AG10803 (cell line): Measurements from ENCODE around the gene DNAH9.

Experiments used
- DNase-seq: peaks from one replicate; pipeline ENCODE4 v3.0.0; 2010; ENCODE audit warnings: low read depth
- H3K4me3 ChIP-seq: 2 replicates; pipeline ENCODE4 v1.5.1; 2011; ENCODE audit warnings: mild to moderate bottlenecking, low read length, control low read depth
- CTCF ChIP-seq: conservative IDR thresholded peaks from 2 replicates; pipeline ENCODE4 v1.5.1; 2011; ENCODE audit warnings: mild to moderate bottlenecking, low read length, control low read depth, inconsistent platforms

DNAH9 gene

GRCh38 chr17:11719203-11719602, 120.9 kb downstream of the DNAH9 start:
- no peak for DNase-seq
- no peak for TF ChIP-seq CTCF
- H3K4me3 ChIP-seq: no peak overlapping the region

GRCh38 chr17:11719856-11720255, 121.6 kb downstream of the DNAH9 start:
- no peak for TF ChIP-seq CTCF
- no peak for DNase-seq
- H3K4me3 ChIP-seq: no peak overlapping the region

GRCh38 chr17:11720816-11721215, 122.5 kb downstream of the DNAH9 start:
- no peak overlapping the region for H3K4me3 ChIP-seq
- TF ChIP-seq CTCF: no peak
- DNase-seq: no peak

- H3K4me3 ChIP-seq: no peak overlapping the region
- no peak for TF ChIP-seq CTCF
- DNase-seq: no peak
Observed at GRCh38 chr17:11730747-11731146, 132.5 kb downstream of the DNAH9 start.

- no peak overlapping the region for H3K4me3 ChIP-seq
- no peak for DNase-seq
- no peak for TF ChIP-seq CTCF
Observed at GRCh38 chr17:11736613-11737312, 138.5 kb downstream of the DNAH9 start.

- TF ChIP-seq CTCF: no peak
- H3K4me3 ChIP-seq: no peak overlapping the region
- no peak for DNase-seq
Observed at GRCh38 chr17:11737313-11737679, 139.0 kb downstream of the DNAH9 start.

GRCh38 chr17:11738151-11738550, 139.9 kb downstream of the DNAH9 start:
- no peak for DNase-seq
- no peak for TF ChIP-seq CTCF
- H3K4me3 ChIP-seq: no peak overlapping the region
